ENCODE data around the gene RND2.
"Not testable (repeated sequence)": the region's sequence is repeated elsewhere in the genome, so short reads cannot be mapped to it uniquely, and the experiment has no call there.

RND2 gene

GRCh38 chr17:42989726-42990652, 35.0 kb upstream of the RND2 start:
- no peaks in the 10 kb centered on the region; the same call in 1 of the 2 replicates for H4K20me1 ChIP-seq (ENCODE audit: insufficient read depth, low read length)
- ATAC-seq (ENCODE audit: insufficient read depth, low read depth) (no peak), DNase-seq (no peak)
- no peaks in the 10 kb centered on the region for H3K9me3 ChIP-seq (ENCODE audit: insufficient read depth, low read length, severe bottlenecking)
- no peaks in the 10 kb centered on the region for H3K27me3 ChIP-seq (ENCODE audit: insufficient read depth, low read length, poor library complexity)
- H3K4me1 ChIP-seq (ENCODE audit: insufficient read depth, low read length): no peaks in the 10 kb centered on the region
- H3K79me2 ChIP-seq (ENCODE audit: insufficient read depth, low read length): 0 out of 2 replicates have a peak, but pooled peaks cover 2% of the 10 kb centered on the region
- no peak overlapping the region for H3K4me2 ChIP-seq (ENCODE audit: insufficient read depth, low read length)
- H3K4me3 ChIP-seq (ENCODE audit: low read depth in 1 of 2, low read length in 2 of 2): no peak overlapping the region
- no peak overlapping the region for H3K27ac ChIP-seq (ENCODE audit: low read length)
- no peak for TF ChIP-seq CTCF (IDR thresholded peaks at IDR 0.05; ENCODE audit: borderline replicate concordance, extremely low read depth, low read length, poor library complexity, severe bottlenecking)
- no peak for TF ChIP-seq EZH2 (IDR thresholded peaks at IDR 0.05; ENCODE audit: borderline replicate concordance, low read depth, low read length, severe bottlenecking)
- H2AFZ ChIP-seq (ENCODE audit: low read depth, low read length): no peak overlapping the region
- H3K36me3 ChIP-seq (ENCODE audit: insufficient read depth, low read length): peaks cover 82% of the 10 kb centered on the region
- no peak overlapping the region for H3K9ac ChIP-seq (ENCODE audit: low read depth, low read length)

- H3K27me3 ChIP-seq (ENCODE audit: insufficient read depth, low read length, poor library complexity): no peaks in the 10 kb centered on the region
- H3K9me3 ChIP-seq (ENCODE audit: insufficient read depth, low read length, severe bottlenecking): no peaks in the 10 kb centered on the region
- H3K79me2 ChIP-seq (ENCODE audit: insufficient read depth, low read length): no peaks in the 10 kb centered on the region
- H3K4me3 ChIP-seq (ENCODE audit: low read depth in 1 of 2, low read length in 2 of 2): no peak overlapping the region
- H3K4me2 ChIP-seq (ENCODE audit: insufficient read depth, low read length): no peak overlapping the region
- ATAC-seq (ENCODE audit: insufficient read depth, low read depth): no peak
- H2AFZ ChIP-seq (ENCODE audit: low read depth, low read length): no peak overlapping the region
- no peak overlapping the region for H3K27ac ChIP-seq (ENCODE audit: low read length)
- peaks cover 69% of the 10 kb centered on the region for H3K36me3 ChIP-seq (ENCODE audit: insufficient read depth, low read length)
- no peaks in the 10 kb centered on the region; the same call in 1 of the 2 replicates for H4K20me1 ChIP-seq (ENCODE audit: insufficient read depth, low read length)
- TF ChIP-seq CTCF (IDR thresholded peaks at IDR 0.05; ENCODE audit: borderline replicate concordance, extremely low read depth, low read length, poor library complexity, severe bottlenecking): no peak
- no peak for TF ChIP-seq EZH2 (IDR thresholded peaks at IDR 0.05; ENCODE audit: borderline replicate concordance, low read depth, low read length, severe bottlenecking)
- no peaks in the 10 kb centered on the region for H3K4me1 ChIP-seq (ENCODE audit: insufficient read depth, low read length)
- H3K9ac ChIP-seq (ENCODE audit: low read depth, low read length): no peak overlapping the region
- no peak for DNase-seq
Observed at GRCh38 chr17:42991471-42991870, 33.6 kb upstream of the RND2 start.

- no peaks in the 10 kb centered on the region for H4K20me1 ChIP-seq (ENCODE audit: insufficient read depth, low read length)
- H3K27me3 ChIP-seq (ENCODE audit: insufficient read depth, low read length, poor library complexity): no peaks in the 10 kb centered on the region
- no peak overlapping the region for H3K4me2 ChIP-seq (ENCODE audit: insufficient read depth, low read length)
- peaks cover 11% of the 10 kb centered on the region for H3K4me1 ChIP-seq (ENCODE audit: insufficient read depth, low read length)
- DNase-seq: no peak
- H3K9me3 ChIP-seq (ENCODE audit: insufficient read depth, low read length, severe bottlenecking): no peaks in the 10 kb centered on the region
- ATAC-seq (ENCODE audit: insufficient read depth, low read depth): no peak
- H3K36me3 ChIP-seq (ENCODE audit: insufficient read depth, low read length): peaks cover 55% of the 10 kb centered on the region
- H3K79me2 ChIP-seq (ENCODE audit: insufficient read depth, low read length): no peaks in the 10 kb centered on the region
- no peak overlapping the region for H3K4me3 ChIP-seq (ENCODE audit: low read depth in 1 of 2, low read length in 2 of 2)
- H3K9ac ChIP-seq (ENCODE audit: low read depth, low read length): no peak overlapping the region
- no peak overlapping the region for H2AFZ ChIP-seq (ENCODE audit: low read depth, low read length)
- TF ChIP-seq EZH2 (IDR thresholded peaks at IDR 0.05; ENCODE audit: borderline replicate concordance, low read depth, low read length, severe bottlenecking) (no peak), CTCF (IDR thresholded peaks at IDR 0.05; ENCODE audit: borderline replicate concordance, extremely low read depth, low read length, poor library complexity, severe bottlenecking) (no peak)
- H3K27ac ChIP-seq (ENCODE audit: low read length): no peak overlapping the region
Observed at GRCh38 chr17:42992872-42993271, 32.2 kb upstream of the RND2 start.

GRCh38 chr17:42993913-42994312, 31.1 kb upstream of the RND2 start:
- not testable (repeated sequence) for H3K4me2 ChIP-seq (ENCODE audit: insufficient read depth, low read length); ATAC-seq (ENCODE audit: insufficient read depth, low read depth); H2AFZ ChIP-seq (ENCODE audit: low read depth, low read length); H4K20me1 ChIP-seq (ENCODE audit: insufficient read depth, low read length); H3K27ac ChIP-seq (ENCODE audit: low read length); H3K9ac ChIP-seq (ENCODE audit: low read depth, low read length); H3K27me3 ChIP-seq (ENCODE audit: insufficient read depth, low read length, poor library complexity); H3K79me2 ChIP-seq (ENCODE audit: insufficient read depth, low read length); H3K9me3 ChIP-seq (ENCODE audit: insufficient read depth, low read length, severe bottlenecking); DNase-seq; H3K4me3 ChIP-seq (ENCODE audit: low read depth in 1 of 2, low read length in 2 of 2)
- Histone ChIP-seq H3K4me1 (ENCODE audit: insufficient read depth, low read length) (peaks cover 13% of the 10 kb centered on the region), H3K36me3 (ENCODE audit: insufficient read depth, low read length) (peaks cover 47% of the 10 kb centered on the region)

All from DND-41 (cell line).